Panc1 (cell line): ENCODE measurements around the gene CACNA1B. TPM values are rescaled to one million over a fixed set of nuclear protein-coding genes. Genes with fewer than 3 reads are reported as not detected.

Experiments
- ATAC-seq: fragments of 200-7000 bp; cut with Tn5 transposase; 2 replicates; pipeline ENCODE4 v1.9.1; 2020; ENCODE audit warnings: mild to moderate bottlenecking, moderate library complexity
- BruUV-seq: library from RNA; stranded (reverse); fragments of 400-500 nt; replicated peaks from 2 replicates; lab custom pipeline; 2021; lab: Mats Ljungman, UMichigan
- CTCF ChIA-PET: fragments of 300-600 bp; sonication (Branson Sonifier 250); formaldehyde crosslinking; loops from one replicate; lab custom pipeline; 2022; ENCODE audit warnings: antibody characterized with exemption; lab: Charles Lee
- POLR2A ChIA-PET: fragments of 300-600 bp; sonication (Branson Sonifier 250); formaldehyde crosslinking; loops from one replicate; lab custom pipeline; 2022; ENCODE audit warnings: antibody characterized with exemption; lab: Charles Lee
- DNase-seq: peaks from one replicate; pipeline ENCODE4 v3.0.0-alpha.2; 2010; ENCODE audit warnings: low read depth, low spot score
- H3K27ac ChIP-seq: 2 replicates; pipeline ENCODE4 v1.5.1; 2011; ENCODE audit warnings: mild to moderate bottlenecking, low read length, inconsistent platforms
- H3K27me3 ChIP-seq: fragments of 200-500 bp; sonication (Bioruptor generic); 2 replicates; pipeline ENCODE4 v1.6.0; 2014; ENCODE audit warnings: low read length, inconsistent platforms; ENCODE audit not compliant: control insufficient read depth, insufficient read depth
- H3K36me3 ChIP-seq: fragments of 200-500 bp; sonication (Bioruptor generic); 2 replicates; pipeline ENCODE4 v1.5.1; 2014; ENCODE audit warnings: inconsistent platforms, mild to moderate bottlenecking, low read length, moderate library complexity; ENCODE audit not compliant: control insufficient read depth, insufficient read depth
- H3K4me1 ChIP-seq: 2 replicates; pipeline ENCODE4 v1.5.1; 2011; ENCODE audit warnings: inconsistent platforms, mild to moderate bottlenecking, low read length, moderate library complexity; ENCODE audit not compliant: control insufficient read depth, insufficient read depth
- H3K4me3 ChIP-seq, 2 experiments: 2 replicates each; pipeline ENCODE4 v1.5.1; 2011 to 2012; ENCODE audit warnings: low read depth in 2 of 2, low read length in 2 of 2, mild to moderate bottlenecking in 2 of 2, inconsistent platforms in 1 of 2, moderate library complexity in 1 of 2
- H3K9me3 ChIP-seq: fragments of 200-500 bp; sonication (Bioruptor generic); 2 replicates; pipeline ENCODE4 v1.5.1; 2014; ENCODE audit warnings: low read depth, mild to moderate bottlenecking, inconsistent platforms, low read length, moderate library complexity; ENCODE audit not compliant: control insufficient read depth, insufficient read depth
- POLR2AphosphoS5 ChIP-seq: IDR thresholded peaks from 2 replicates; pipeline ENCODE4 v1.6.1; 2012; ENCODE audit warnings: mild to moderate bottlenecking, low read depth, low read length, moderate library complexity
- SIN3A ChIP-seq: IDR thresholded peaks from 2 replicates; pipeline ENCODE4 v1.6.1; 2012; ENCODE audit warnings: low read depth, mild to moderate bottlenecking, low read length, moderate library complexity, borderline replicate concordance; ENCODE audit not compliant: insufficient read depth
- TCF7L2 ChIP-seq: IDR thresholded peaks from 2 replicates; pipeline ENCODE4 v1.6.1; 2011; ENCODE audit warnings: mild to moderate bottlenecking, low read depth, low read length, inconsistent platforms
- in situ Hi-C: cut with HindIII; loops from 2 replicates; pipeline ENCODE4 v1.10.0; 2016; ENCODE audit warnings: low sequenced_read_pairs, low pct_unique_long_range_greater_than_20kb
- intact Hi-C: fragments of 100-400 bp; cut with micrococcal nuclease; formaldehyde crosslinking; loops from one replicate; pipeline ENCODE4 v1.10.0; 2022; ENCODE audit not compliant: unreplicated experiment
- total RNA-seq: library from RNA; stranded (reverse); gene quantifications from one replicate; pipeline ENCODE4 v1.2.1, GENCODE V29; 2021; ENCODE audit not compliant: unreplicated experiment
- TF ChIP-seq, protein P1 (sequence below): fragments of 450-650 bp; IDR thresholded peaks from 2 replicates; pipeline ENCODE4 v1.5.1; 2017; ENCODE audit warnings: mild to moderate bottlenecking
- TF ChIP-seq, protein P2 (sequence below), 2 experiments: IDR thresholded peaks; 2 replicates each; pipeline ENCODE4 v1.6.1; 2011 to 2012; ENCODE audit warnings: low read depth in 2 of 2, control low read depth in 1 of 2, low read length in 1 of 2, mild to moderate bottlenecking in 1 of 2, moderate library complexity in 1 of 2; ENCODE audit not compliant: insufficient read depth in 1 of 2

CACNA1B gene
- total RNA-seq, 1 experiment from 2014 or later = 0.49 TPM

DNA sequence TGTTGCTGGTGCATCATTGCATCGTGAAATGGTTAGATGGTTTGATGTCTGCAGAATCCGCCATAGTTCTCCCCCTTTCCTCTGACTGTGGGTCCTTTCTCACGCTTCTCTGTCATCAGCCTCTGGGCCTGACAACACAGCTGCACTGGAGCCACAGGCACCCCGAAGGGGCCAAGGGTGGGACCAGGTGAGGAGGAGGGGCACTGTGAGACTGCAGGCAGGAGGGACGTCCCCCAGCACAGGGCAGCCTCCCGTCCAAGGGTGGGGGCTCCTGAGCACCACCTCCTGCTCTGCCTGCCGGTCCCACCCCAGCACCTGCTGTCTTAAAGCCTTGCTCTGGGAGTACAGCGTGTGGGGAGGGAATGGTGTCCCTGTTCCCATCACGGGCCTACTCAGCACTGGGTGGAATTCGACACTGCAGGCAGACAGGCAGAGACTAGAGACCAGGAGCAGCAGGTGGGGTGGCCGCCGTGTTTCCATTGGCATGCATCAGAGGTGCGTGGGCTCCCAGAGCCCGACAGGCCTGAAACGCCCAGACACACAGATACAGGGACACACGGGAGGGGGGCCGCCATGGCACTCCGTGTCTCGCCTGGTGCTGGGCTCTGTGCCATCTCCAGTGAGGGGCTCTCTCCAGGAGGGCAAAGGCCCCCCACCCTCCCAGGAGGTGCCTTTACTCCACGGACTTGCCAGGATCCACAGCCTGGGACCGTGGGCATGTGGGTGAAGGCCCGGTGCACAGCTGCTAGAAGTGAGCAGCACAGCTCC, 15.0 kb downstream of the CACNA1B start:
- Histone ChIP-seq H3K36me3 (no peaks in the 10 kb centered on the region), H3K27ac (no peak overlapping the region), H3K4me3 (no peak overlapping the region), H3K27me3 (0 out of 2 replicates have a peak, but pooled peaks cover 3% of the 10 kb centered on the region), H3K4me1 (no peaks in the 10 kb centered on the region), H3K9me3 (no peaks in the 10 kb centered on the region)
- no peak for DNase-seq
- ChIA-PET POLR2A (no interaction called here), CTCF (interaction anchor here (0.6 kb wide), 1 partner anchor 45 kb away, joined by 3 read pairs; no protein-coding TSS in a partner anchor)
- intact Hi-C loops = no loop called here
- no peak; the same call in 1 of the 2 replicates for ATAC-seq
- BruUV-seq = no TSS peak
- in situ Hi-C loops = no loop called here
- TF ChIP-seq POLR2AphosphoS5 (no peak), TCF7L2 (no peak)
- TF ChIP-seq, protein P1, sequence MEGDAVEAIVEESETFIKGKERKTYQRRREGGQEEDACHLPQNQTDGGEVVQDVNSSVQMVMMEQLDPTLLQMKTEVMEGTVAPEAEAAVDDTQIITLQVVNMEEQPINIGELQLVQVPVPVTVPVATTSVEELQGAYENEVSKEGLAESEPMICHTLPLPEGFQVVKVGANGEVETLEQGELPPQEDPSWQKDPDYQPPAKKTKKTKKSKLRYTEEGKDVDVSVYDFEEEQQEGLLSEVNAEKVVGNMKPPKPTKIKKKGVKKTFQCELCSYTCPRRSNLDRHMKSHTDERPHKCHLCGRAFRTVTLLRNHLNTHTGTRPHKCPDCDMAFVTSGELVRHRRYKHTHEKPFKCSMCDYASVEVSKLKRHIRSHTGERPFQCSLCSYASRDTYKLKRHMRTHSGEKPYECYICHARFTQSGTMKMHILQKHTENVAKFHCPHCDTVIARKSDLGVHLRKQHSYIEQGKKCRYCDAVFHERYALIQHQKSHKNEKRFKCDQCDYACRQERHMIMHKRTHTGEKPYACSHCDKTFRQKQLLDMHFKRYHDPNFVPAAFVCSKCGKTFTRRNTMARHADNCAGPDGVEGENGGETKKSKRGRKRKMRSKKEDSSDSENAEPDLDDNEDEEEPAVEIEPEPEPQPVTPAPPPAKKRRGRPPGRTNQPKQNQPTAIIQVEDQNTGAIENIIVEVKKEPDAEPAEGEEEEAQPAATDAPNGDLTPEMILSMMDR = no peak

DNA sequence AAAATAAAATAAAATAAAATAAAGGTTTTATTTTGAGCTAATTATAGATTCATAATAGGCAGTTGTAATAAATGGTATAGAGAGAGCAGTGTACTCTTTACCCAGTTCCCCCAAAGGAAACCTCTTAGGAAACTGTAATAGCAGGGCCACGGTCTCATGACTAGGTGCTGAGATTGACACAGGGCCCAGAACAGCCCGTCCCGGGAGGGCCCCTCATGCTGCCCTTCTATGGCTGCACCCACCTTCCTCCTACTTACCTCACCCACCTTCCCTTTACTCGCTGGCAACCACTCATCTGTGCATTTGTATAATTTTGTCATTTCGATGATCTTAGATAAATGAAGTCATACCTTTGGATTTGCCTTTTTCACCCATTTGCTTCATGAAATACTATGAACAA, 16.1 kb downstream of the CACNA1B start:
- intact Hi-C loops (no loop called here), in situ Hi-C loops (no loop called here)
- Histone ChIP-seq H3K27ac (no peak overlapping the region), H3K4me1 (no peaks in the 10 kb centered on the region), H3K4me3 (no peak overlapping the region), H3K36me3 (no peaks in the 10 kb centered on the region), H3K27me3 (0 out of 2 replicates have a peak, but pooled peaks cover 3% of the 10 kb centered on the region), H3K9me3 (no peaks in the 10 kb centered on the region)
- BruUV-seq = no TSS peak
- no peak for TF ChIP-seq TCF7L2
- no peak for TF ChIP-seq SIN3A
- no peak for TF ChIP-seq POLR2AphosphoS5
- TF ChIP-seq, protein P2, sequence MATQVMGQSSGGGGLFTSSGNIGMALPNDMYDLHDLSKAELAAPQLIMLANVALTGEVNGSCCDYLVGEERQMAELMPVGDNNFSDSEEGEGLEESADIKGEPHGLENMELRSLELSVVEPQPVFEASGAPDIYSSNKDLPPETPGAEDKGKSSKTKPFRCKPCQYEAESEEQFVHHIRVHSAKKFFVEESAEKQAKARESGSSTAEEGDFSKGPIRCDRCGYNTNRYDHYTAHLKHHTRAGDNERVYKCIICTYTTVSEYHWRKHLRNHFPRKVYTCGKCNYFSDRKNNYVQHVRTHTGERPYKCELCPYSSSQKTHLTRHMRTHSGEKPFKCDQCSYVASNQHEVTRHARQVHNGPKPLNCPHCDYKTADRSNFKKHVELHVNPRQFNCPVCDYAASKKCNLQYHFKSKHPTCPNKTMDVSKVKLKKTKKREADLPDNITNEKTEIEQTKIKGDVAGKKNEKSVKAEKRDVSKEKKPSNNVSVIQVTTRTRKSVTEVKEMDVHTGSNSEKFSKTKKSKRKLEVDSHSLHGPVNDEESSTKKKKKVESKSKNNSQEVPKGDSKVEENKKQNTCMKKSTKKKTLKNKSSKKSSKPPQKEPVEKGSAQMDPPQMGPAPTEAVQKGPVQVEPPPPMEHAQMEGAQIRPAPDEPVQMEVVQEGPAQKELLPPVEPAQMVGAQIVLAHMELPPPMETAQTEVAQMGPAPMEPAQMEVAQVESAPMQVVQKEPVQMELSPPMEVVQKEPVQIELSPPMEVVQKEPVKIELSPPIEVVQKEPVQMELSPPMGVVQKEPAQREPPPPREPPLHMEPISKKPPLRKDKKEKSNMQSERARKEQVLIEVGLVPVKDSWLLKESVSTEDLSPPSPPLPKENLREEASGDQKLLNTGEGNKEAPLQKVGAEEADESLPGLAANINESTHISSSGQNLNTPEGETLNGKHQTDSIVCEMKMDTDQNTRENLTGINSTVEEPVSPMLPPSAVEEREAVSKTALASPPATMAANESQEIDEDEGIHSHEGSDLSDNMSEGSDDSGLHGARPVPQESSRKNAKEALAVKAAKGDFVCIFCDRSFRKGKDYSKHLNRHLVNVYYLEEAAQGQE (IDR thresholded peaks at IDR 0.05; ENCODE audit: insufficient read depth in 1 of 2, low read depth in 2 of 2, low read length in 1 of 2) = no peak
- TF ChIP-seq, protein P1 = no peak
- ATAC-seq = no peak
- POLR2A ChIA-PET = interaction anchor here (0.6 kb wide), 1 partner anchor 10 kb away, joined by 3 read pairs; no protein-coding TSS in a partner anchor
- no peak for DNase-seq
- CTCF ChIA-PET = no interaction called here
